ENCODE data around the gene GOSR2. TPM values are rescaled to one million over a fixed set of nuclear protein-coding genes. Genes with fewer than 3 reads are reported as not detected.
"Not testable (repeated sequence)": the region's sequence is repeated elsewhere in the genome, so short reads cannot be mapped to it uniquely, and the experiment has no call there.

GOSR2 gene
- total RNA-seq, 1 experiment from 2014 or later: 50.4 TPM

- DNase-seq (ENCODE audit: low spot score): peak; percentile 39
Measured at GRCh38 chr17:46964315-46965265, 41.6 kb downstream of the GOSR2 start.

- no peak for DNase-seq (ENCODE audit: low spot score)
Measured at GRCh38 chr17:46968224-46968834, 45.4 kb downstream of the GOSR2 start.

GRCh38 chr17:46968896-46969295 lies 45.9 kb downstream of the GOSR2 start:
- no peak for DNase-seq (ENCODE audit: low spot score)

- DNase-seq (ENCODE audit: low spot score): no peak
Measured at GRCh38 chr17:46971647-46972300, 48.8 kb downstream of the GOSR2 start.

GRCh38 chr17:46972346-46972745 lies 49.4 kb downstream of the GOSR2 start:
- DNase-seq (ENCODE audit: low spot score): no peak

- DNase-seq (ENCODE audit: low spot score): no peak
Measured at GRCh38 chr17:46974086-46974485, 51.1 kb downstream of the GOSR2 start.

- DNase-seq (ENCODE audit: low spot score): no peak
Measured at GRCh38 chr17:46975287-46975686, 52.3 kb downstream of the GOSR2 start.

GRCh38 chr17:46976626-46977270 lies 53.8 kb downstream of the GOSR2 start:
- DNase-seq (ENCODE audit: low spot score): peak; percentile 56

- DNase-seq (ENCODE audit: low spot score): no peak
Measured at GRCh38 chr17:46977348-46977747, 54.4 kb downstream of the GOSR2 start.

- no peak for DNase-seq (ENCODE audit: low spot score)
Measured at GRCh38 chr17:46977750-46978488, 55.0 kb downstream of the GOSR2 start.

- DNase-seq (ENCODE audit: low spot score): no peak
Measured at GRCh38 chr17:46978489-46979146, 55.7 kb downstream of the GOSR2 start.

- DNase-seq (ENCODE audit: low spot score): no peak
Measured at GRCh38 chr17:46979147-46979863, 56.3 kb downstream of the GOSR2 start, which contains the start of gene RPRML. TSS of gene RPRML (minus strand) at chr17:46979253. CDS start at chr17:46979007, 246 bp downstream.

- DNase-seq (ENCODE audit: low spot score): no peak
Measured at GRCh38 chr17:46982577-46982976, 59.6 kb downstream of the GOSR2 start.

- no peak for DNase-seq (ENCODE audit: low spot score)
Measured at GRCh38 chr17:46983782-46984181, 60.8 kb downstream of the GOSR2 start.

GRCh38 chr17:46984341-46984740 lies 61.4 kb downstream of the GOSR2 start:
- DNase-seq (ENCODE audit: low spot score): no peak

GRCh38 chr17:46984892-46985291 lies 61.9 kb downstream of the GOSR2 start:
- DNase-seq (ENCODE audit: low spot score): no peak

- DNase-seq (ENCODE audit: low spot score): no peak
Measured at GRCh38 chr17:46986366-46986765, 63.4 kb downstream of the GOSR2 start.

GRCh38 chr17:46987927-46988326 lies 65.0 kb downstream of the GOSR2 start:
- DNase-seq (ENCODE audit: low spot score): not testable (repeated sequence)

- DNase-seq (ENCODE audit: low spot score): no peak
Measured at GRCh38 chr17:46989637-46990431, 66.9 kb downstream of the GOSR2 start.

Measured in A172 (cell line).